Fibroblast of lung (primary cell): Measurements from ENCODE around the gene ABHD3. TPM values are rescaled to one million over a fixed set of nuclear protein-coding genes. Genes with fewer than 3 reads are reported as not detected.

ENCODE experiments used
- DNase-seq, 2 donors: peaks; one replicate each; pipeline versions ENCODE4 v3.0.0 to v3.0.0-alpha.2; 2010; ENCODE audit warnings: low read depth in 2 of 2
- H2AFZ ChIP-seq: 2 replicates; pipeline ENCODE4 v1.5.1; 2012; ENCODE audit warnings: low read length, control low read depth, inconsistent platforms
- H3K27ac ChIP-seq: 2 replicates; pipeline ENCODE4 v1.5.1; 2011; ENCODE audit warnings: low read length, control low read depth; ENCODE audit not compliant: insufficient read depth
- H3K27me3 ChIP-seq: 2 replicates; pipeline ENCODE4 v1.5.1; 2011; ENCODE audit warnings: mild to moderate bottlenecking, low read length; ENCODE audit not compliant: control insufficient read depth, insufficient read depth
- H3K36me3 ChIP-seq: 2 replicates; pipeline ENCODE4 v1.5.1; 2011; ENCODE audit warnings: low read length; ENCODE audit not compliant: control insufficient read depth, insufficient read depth
- H3K4me1 ChIP-seq: 2 replicates; pipeline ENCODE4 v1.5.1; 2011; ENCODE audit warnings: low read length; ENCODE audit not compliant: control insufficient read depth, insufficient read depth; ENCODE audit errors: extremely low read depth
- H3K4me2 ChIP-seq: 2 replicates; pipeline ENCODE4 v1.5.1; 2011; ENCODE audit warnings: low read length, control low read depth; ENCODE audit not compliant: insufficient read depth; ENCODE audit errors: extremely low read depth
- H3K4me3 ChIP-seq, 4 experiments: fragments of 200-600 bp in 1 of 4; sonication (generic) in 1 of 4; replicated peaks in 1 of 4; 2 replicates each; pipeline ENCODE4 v1.5.1; 2011 to 2016; ENCODE audit warnings: low read length in 4 of 4, low read depth in 3 of 4, mild to moderate bottlenecking in 3 of 4, control low read depth in 2 of 4, inconsistent platforms in 1 of 4, mixed read lengths in 1 of 4; ENCODE audit not compliant: insufficient read depth in 1 of 4; ENCODE audit errors: control extremely low read depth in 1 of 4
- H3K79me2 ChIP-seq: 2 replicates; pipeline ENCODE4 v1.5.1; 2012; ENCODE audit warnings: mild to moderate bottlenecking, low read length, inconsistent platforms; ENCODE audit not compliant: control insufficient read depth, insufficient read depth
- H3K9ac ChIP-seq: 2 replicates; pipeline ENCODE4 v1.5.1; 2011; ENCODE audit warnings: mild to moderate bottlenecking, low read length, control low read depth; ENCODE audit not compliant: insufficient read depth
- H3K9me3 ChIP-seq: 2 replicates; pipeline ENCODE4 v1.5.1; 2012; ENCODE audit warnings: low read depth, low read length; ENCODE audit not compliant: control insufficient read depth, insufficient read depth
- H4K20me1 ChIP-seq: 2 replicates; pipeline ENCODE4 v1.5.1; 2011; ENCODE audit warnings: low read length; ENCODE audit not compliant: control insufficient read depth, insufficient read depth; ENCODE audit errors: extremely low read depth
- EZH2 ChIP-seq: IDR thresholded peaks from 2 replicates; pipeline ENCODE4 v1.5.1; 2012; ENCODE audit warnings: low read length, control low read depth, mild to moderate bottlenecking; ENCODE audit errors: missing control alignments
- polyA minus RNA-seq: library from RNA; depleted of rRNA, polyadenylated mRNA; stranded (reverse); fragments of >200 nt; gene quantifications from 2 replicates; pipeline ENCODE4 v1.2.3, GENCODE V29; 2011; ENCODE audit warnings: low replicate concordance
- polyA plus RNA-seq, 2 donors: library from polyadenylated mRNA; depleted of rRNA in 1 of 2; stranded (reverse) in 1 of 2; unstranded in 1 of 2; fragments of >200 nt; gene quantifications; 2 replicates each; pipeline ENCODE4 v1.2.1, GENCODE V29; 2011 to 2012; ENCODE audit warnings: missing spikeins in 1 of 2
- total RNA-seq: library from RNA; depleted of rRNA; stranded (reverse); fragments of >200 nt; gene quantifications from 2 replicates; pipeline ENCODE4 v1.2.1, GENCODE V29; 2014
- TF ChIP-seq, protein P1 (sequence below), 2 donors: IDR thresholded peaks in 1 of 2; conservative IDR thresholded peaks in 1 of 2; 1 replicate in 1 of 2; 2 replicates in 1 of 2; pipeline ENCODE4 v1.5.1; 2011 to 2012; ENCODE audit warnings: low read length in 2 of 2, control low read depth in 1 of 2, inconsistent platforms in 1 of 2, low read depth in 1 of 2, mild to moderate bottlenecking in 1 of 2

ABHD3 gene, protein sequence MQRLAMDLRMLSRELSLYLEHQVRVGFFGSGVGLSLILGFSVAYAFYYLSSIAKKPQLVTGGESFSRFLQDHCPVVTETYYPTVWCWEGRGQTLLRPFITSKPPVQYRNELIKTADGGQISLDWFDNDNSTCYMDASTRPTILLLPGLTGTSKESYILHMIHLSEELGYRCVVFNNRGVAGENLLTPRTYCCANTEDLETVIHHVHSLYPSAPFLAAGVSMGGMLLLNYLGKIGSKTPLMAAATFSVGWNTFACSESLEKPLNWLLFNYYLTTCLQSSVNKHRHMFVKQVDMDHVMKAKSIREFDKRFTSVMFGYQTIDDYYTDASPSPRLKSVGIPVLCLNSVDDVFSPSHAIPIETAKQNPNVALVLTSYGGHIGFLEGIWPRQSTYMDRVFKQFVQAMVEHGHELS
- 9.2 and 17.0 TPM in 2 replicates for total RNA-seq
- 5.1 and 6.3 TPM in 2 replicates for polyA plus RNA-seq
- polyA plus RNA-seq (2012): 3.6 and 3.9 TPM in 2 replicates
- 1.8 and 2.6 TPM in 2 replicates for polyA minus RNA-seq

DNA sequence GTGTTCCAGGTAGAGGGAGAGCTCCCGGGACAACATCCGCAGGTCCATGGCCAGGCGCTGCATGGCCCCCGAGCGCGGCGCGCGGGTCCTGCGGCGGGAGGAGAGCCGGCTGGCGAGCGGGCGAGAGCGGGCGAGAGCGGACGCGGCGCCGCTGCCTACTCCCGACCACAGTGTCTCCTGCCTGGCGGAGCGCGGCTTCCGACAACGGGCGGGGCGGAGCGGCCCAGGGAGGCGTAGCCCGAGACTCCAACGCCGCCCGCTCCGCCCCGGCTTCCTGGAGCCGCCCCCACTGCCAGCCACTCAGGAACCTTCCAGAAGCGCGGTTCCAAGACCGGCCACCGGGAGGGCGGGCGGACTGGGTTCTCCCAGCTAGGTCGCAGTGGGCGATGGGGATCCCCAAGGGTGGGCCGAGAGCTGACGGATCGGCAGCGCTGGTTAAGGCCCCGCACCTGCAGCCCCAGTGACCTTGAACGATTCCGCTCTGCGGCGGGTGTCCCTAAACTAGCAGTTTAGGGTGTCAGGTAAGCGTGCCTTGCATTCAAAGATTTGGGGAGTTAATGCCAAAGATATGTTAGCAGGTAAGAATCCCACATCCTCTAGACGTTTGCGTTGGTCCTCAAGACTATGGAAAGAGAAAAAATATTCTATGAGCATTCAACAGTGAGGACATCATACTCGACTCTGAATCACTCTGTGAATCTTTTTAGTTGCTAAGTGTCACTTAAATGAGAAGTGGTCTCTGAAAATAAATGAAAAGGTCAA is at the start of gene ABHD3:
ABHD3 (minus strand) TSS at position 172 of the 762 bp plus-strand sequence; CDS start at position 63, 109 bp downstream.
- Histone ChIP-seq H3K9me3 (no peaks in the 10 kb centered on the region), H3K4me3 (peak within 1 kb of the TSS; percentile 76 to 85 (median 81)), H3K4me1 (peaks cover 4% of the 10 kb centered on the region), H3K79me2 (no peaks in the 10 kb centered on the region), H3K27ac (peak within 1 kb of the TSS; percentile 62), H3K36me3 (no peaks in the 10 kb centered on the region), H4K20me1 (no peaks in the 10 kb centered on the region), H2AFZ (peak within 1 kb of the TSS; percentile 96), H3K9ac (peak within 1 kb of the TSS; percentile 73), H3K27me3 (no peaks in the 10 kb centered on the region), H3K4me2 (peak within 1 kb of the TSS; percentile 96)
- peak; percentile 84 to 88 for DNase-seq
- TF ChIP-seq EZH2: no peak
- TF ChIP-seq, protein P1, sequence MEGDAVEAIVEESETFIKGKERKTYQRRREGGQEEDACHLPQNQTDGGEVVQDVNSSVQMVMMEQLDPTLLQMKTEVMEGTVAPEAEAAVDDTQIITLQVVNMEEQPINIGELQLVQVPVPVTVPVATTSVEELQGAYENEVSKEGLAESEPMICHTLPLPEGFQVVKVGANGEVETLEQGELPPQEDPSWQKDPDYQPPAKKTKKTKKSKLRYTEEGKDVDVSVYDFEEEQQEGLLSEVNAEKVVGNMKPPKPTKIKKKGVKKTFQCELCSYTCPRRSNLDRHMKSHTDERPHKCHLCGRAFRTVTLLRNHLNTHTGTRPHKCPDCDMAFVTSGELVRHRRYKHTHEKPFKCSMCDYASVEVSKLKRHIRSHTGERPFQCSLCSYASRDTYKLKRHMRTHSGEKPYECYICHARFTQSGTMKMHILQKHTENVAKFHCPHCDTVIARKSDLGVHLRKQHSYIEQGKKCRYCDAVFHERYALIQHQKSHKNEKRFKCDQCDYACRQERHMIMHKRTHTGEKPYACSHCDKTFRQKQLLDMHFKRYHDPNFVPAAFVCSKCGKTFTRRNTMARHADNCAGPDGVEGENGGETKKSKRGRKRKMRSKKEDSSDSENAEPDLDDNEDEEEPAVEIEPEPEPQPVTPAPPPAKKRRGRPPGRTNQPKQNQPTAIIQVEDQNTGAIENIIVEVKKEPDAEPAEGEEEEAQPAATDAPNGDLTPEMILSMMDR (conservative IDR thresholded peaks at IDR 0.05 in 1 of 2, IDR thresholded peaks at IDR 0.05 in 1 of 2; ENCODE audit: low read depth in 1 of 2, low read length in 2 of 2): peak; percentile 25 to 34

DNA sequence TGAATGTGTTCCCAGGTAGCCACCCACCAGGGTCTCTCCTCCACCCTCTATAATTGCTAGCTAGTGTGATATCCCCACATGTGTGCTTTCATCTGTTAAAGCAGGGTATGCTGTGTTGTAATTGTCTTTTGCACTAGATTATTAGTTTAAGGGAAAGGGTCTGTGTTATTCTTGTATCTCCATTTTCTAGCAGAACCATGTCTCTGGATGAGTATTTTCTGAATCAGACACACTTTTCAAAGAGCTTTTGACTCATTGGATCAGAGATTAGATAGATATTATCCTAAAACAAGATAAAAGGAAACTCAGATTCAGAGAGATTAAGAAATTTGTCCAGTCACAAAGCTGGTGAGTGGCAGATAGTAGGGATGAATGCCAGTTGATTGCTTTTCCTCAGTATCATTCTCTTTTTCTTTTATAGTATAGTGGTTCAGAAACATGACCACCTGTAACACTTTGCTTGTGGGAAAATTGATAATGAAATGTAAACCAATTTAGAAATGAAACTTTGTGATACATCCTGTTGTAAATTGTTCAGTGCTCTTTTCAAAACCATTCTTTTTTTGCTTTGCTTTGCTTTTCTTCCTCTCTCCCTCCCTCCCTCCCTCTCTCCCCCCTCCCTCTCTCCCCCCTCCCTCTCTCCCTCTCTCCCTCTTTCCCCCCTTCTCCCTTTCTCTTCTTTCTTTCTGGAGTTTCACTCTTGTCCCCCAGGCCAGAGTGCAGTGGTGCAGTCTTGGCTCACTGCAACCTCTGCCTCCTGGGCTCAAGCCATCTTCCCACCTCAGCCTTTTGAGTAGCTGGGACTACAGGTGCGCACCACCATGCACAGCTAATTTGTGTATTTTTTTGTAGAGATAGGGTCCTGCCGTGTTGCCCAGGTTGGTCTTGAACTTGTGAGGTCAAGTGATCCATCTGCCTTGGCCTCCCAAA is 43.5 kb upstream of the ABHD3 start:
- H3K27me3 ChIP-seq: no peaks in the 10 kb centered on the region
- no peak overlapping the region for H2AFZ ChIP-seq
- no peak overlapping the region for H3K4me2 ChIP-seq
- no peaks in the 10 kb centered on the region for H4K20me1 ChIP-seq
- no peak overlapping the region for H3K27ac ChIP-seq
- H3K4me3 ChIP-seq: no peak overlapping the region
- DNase-seq: no peak
- H3K9me3 ChIP-seq: no peaks in the 10 kb centered on the region
- H3K79me2 ChIP-seq: peaks cover 30% of the 10 kb centered on the region
- no peaks in the 10 kb centered on the region for H3K36me3 ChIP-seq
- TF ChIP-seq EZH2: no peak
- TF ChIP-seq, protein P1 (conservative IDR thresholded peaks at IDR 0.05 in 1 of 2, IDR thresholded peaks at IDR 0.05 in 1 of 2; ENCODE audit: low read depth in 1 of 2, low read length in 2 of 2): no peak
- H3K9ac ChIP-seq: no peak overlapping the region
- H3K4me1 ChIP-seq: no peaks in the 10 kb centered on the region
